HG02973 (cell line): ENCODE results near the gene CDCP1.
"Not testable (repeated sequence)": the region's sequence is repeated elsewhere in the genome, so short reads cannot be mapped to it uniquely, and the experiment has no call there.

Experiments
- ATAC-seq: cut with Tn5 transposase; IDR thresholded peaks from one replicate; pipeline ENCODE4 v1.9.1; 2021; ENCODE audit warnings: moderate library complexity; ENCODE audit not compliant: unreplicated experiment

CDCP1 gene

DNA sequence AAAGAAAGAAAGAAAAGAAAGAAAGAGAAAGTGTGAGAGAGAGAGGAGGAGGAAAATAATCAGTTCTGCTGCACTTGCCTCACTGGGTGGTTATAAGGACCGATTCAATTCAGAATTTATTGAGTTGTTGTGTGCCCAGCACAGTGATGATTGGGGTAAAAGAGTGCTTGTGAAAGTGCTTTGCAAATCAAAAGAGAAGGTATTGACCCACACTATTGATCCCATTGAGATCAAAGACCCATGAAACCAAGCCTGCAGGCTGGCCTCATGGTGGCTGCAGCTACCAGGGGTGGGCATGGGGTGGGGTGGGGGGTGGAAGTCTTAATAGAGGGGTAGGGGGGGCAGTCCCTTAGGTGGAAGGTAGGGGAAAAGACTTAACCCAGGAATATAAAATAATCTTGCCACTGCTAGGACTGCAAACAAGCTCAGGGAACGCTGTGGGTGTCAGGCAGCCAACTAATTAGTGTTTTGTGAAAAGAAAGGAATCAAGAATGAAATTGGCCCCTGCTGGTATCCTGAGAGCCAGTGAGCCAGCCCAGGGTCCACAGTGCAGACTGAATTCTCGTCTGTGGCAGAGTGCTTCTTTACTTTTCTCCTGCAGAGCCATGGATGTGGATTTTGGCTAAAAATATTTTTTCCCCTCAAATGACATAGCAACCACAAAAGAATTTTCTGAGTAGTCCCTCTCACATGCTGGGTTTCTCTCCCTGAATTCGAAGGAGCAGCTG is 85.8 kb downstream of the CDCP1 start:
- ATAC-seq, result no peak

DNA sequence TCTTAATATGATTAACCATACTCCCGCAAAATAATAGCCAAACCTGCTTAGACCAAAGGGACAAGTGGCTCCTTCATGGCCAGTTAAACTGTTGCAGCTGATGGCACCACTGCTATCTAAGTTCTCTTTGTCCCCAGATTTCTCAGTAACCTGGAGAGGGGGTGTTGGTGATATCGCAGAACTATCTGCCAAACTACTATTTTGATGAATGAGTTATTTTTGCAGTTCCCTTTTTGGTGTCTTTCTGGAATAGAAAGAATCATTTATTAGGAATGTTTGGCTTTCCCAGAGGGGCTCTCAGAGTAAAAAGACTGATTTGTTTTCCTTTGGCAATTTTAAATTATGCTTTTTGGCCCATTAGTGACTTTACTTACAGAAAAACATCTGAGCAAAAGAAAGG is 87.0 kb downstream of the CDCP1 start:
- no peak for ATAC-seq

DNA sequence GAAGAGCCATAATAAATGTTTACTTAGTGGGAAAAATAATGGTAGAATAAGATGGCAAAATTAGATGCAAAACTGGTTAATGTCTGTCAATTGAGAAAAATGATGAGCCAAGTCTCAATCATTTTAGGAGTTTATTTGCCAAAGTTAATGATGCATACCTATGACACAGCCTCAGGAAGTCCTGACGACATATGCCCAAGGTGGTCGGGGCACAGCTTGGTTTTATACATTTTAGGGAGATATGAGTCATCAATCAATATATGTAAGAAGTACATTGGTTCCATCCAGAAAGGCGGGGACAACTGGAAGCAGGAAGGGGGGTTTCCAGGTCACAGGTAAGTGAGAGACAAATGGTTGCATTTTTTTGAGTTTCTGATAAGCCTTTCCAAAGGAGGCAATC is 88.6 kb downstream of the CDCP1 start:
- no peak for ATAC-seq

DNA sequence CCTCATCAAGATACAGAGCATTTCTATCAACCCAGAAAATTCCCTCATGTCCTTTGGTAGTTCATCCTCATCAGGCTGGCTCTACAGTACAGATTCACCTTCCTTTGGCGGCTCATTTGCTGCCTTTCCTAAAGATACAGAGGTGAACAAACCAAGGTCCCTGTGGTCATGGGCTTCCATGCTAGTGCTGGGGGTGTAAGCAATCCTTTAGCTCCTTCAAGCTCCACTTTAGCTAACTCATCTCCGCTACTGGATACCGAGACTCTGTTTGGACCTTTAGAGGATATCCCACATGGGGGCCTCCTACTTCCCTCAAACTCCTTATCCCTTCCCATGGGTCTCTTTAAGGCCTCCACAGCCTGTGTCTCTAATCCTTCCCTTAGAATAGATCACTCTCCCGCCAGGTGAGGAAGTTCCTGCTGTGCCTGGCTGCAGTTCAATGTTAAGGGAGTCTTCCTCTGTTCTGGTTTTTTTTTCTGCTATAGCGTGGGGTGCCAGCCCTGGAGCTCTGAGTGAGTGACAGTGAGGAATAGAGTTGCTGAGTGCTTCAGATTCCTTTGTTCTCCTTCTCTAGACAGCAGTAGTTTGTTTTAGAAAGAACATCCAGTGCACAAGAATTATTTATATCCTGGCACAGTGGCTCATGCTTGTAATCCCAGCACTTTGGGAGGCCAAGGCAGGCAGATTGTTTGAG is 89.4 kb downstream of the CDCP1 start:
- ATAC-seq, result no peak

DNA sequence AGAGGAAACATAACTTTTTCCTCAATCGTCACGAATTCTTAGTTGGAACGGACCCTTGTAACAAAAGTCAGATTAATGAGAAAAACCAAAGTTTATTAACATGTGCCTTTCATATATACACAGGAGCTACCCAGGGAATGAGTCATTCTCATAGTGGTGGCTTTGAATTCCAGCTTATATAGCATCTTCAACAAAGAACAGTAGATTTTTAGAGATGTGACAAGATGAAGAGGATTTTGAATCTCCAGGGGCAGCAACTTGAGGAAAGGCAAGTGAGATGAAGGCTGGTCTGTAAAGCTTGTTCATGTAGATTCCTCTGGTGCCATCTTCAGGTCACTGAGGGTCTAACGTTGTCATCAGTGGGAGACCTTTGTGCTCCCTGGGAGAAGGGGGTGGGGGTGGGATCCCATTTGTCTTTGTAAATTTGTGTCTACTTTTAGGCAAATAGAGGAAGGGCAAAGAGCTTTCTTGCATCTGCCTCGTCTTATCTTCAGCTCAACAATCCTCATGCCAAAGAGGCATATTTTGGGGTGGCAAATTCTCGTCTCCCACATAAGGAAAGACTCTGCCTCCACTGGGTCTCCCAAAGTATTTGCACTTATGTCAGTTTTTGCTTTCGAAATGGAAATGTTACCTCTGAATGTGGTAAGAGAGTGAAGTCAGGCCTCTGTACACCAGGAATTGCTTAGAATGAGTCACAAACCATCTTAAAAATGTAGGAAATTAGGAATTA is 90.6 kb downstream of the CDCP1 start:
- no peak for ATAC-seq

DNA sequence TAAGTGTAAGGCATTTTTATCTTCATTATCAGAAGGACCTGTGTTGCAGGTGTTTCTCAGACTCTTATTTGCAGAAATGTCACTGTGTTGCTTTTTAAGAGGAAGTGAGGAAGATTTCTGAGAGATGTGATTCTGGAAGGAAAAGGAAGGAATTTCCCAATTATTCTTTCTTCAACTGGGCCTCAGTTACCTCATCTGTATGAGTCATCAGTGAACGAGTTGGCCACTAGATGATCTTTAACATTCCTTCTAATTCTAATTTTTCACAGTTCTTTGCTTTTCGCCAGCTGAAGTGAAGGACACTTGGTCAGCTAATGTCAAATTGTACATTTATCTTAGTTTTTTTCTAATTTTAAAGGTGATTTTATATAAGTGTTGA is 91.2 kb downstream of the CDCP1 start:
- no peak for ATAC-seq

DNA sequence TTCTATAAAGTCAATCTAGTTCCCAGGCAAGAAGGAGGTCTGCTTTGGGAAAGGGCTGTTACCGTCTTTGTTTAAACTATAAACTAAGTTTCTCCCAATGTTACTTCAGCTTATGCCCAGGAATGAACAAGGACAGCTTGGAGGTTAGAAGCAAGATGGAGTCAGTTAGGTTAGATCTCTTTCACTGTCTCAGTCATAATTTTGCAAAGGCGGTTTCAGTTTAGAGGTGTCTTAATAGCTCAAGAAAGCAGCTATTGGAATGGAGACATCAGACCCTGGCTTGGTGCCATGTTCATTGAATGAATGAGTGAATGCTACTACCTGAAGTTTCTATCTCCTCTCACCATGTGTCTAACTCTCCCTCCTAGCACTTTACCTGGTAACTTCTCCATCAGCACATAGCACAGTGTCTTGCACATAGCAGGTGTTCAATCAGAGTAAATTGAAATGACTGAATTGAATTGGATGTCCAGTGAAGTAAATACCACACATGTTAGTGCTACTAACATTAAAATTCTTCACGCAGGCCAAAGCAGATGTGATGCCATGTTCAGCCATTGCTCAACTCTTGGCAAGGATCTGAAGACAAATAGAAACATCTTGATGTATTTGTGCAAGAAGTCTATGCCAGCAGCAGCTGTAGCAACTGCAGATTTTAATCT is 91.9 kb downstream of the CDCP1 start:
- ATAC-seq, result no peak

DNA sequence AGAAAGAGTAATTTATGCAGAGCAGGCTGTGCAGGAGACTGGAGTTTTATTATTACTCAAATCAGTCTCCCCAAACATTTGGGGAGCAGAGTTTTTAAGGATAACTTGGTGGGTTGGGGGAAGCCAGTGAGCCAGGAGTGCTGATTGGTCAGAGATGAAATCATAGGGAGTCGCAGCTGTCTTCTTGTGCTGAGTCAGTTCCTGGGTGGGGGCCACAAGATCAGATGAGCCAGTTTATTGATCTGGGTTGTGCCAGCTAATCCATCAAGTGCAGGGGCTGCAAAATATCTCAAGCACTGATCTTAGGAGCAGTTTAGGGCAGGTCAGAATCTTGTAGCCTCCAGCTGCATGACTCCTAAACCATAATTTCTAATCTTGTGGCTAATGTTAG is 92.4 kb downstream of the CDCP1 start:
- not testable (repeated sequence) for ATAC-seq

DNA sequence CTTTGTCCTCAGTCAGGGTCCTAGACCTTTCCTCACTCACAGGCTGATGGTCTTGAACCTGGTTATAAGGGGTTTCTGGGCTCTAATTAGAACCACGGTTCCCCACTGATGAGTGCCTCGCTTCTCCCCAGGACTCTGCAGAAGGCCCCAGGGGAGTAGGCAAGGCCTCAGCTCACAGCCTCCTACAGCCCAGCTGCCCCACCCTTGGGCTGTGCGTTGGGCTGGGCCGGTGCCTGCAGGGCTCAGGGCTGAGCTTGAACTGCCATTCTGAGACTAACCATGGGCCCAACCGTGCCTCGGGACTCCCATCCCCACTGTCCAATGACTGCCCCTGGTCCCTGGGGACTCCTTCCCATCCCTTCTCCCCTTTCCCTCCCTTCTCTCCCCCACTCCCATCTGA is 94.5 kb downstream of the CDCP1 start:
- ATAC-seq, result no peak

DNA sequence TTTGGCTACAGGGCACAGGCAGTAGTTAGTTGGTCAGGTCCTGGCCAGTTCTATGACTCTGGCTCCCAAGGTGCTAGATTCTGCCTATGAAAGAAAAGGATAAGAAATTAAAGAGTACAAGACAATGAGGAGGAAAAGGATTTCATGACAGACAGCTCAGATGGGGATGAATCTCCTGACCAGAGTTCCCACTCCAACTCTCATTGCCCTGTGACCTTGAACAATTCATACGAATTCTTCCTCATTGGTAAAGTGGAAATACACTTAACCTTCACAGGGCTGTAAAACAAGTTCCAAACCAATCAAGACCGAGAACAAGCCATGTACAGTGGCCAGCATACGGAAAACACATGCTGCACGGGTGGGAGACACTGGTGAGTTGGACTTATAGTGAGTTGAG is 96.4 kb downstream of the CDCP1 start:
- ATAC-seq, result no peak

DNA sequence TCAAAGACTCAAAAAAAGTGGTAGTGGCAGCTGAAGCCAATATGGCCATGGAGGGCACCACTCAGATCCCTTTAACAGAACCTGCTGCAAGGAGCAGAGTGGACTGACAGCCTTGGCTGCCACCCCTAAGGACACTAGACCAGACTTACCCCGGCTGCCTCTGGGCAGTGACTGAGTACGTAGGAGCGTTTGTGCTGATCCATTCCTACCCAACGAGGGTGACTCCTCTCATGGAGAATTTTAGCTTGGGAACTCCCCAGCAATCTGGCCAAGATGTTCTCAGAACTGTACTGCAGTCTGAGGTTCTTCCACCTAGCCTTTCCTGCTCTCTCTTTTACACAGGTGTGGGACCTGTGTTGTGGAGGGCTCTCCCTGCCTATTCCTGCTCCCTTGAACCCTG is 97.9 kb downstream of the CDCP1 start:
- ATAC-seq, result no peak

DNA sequence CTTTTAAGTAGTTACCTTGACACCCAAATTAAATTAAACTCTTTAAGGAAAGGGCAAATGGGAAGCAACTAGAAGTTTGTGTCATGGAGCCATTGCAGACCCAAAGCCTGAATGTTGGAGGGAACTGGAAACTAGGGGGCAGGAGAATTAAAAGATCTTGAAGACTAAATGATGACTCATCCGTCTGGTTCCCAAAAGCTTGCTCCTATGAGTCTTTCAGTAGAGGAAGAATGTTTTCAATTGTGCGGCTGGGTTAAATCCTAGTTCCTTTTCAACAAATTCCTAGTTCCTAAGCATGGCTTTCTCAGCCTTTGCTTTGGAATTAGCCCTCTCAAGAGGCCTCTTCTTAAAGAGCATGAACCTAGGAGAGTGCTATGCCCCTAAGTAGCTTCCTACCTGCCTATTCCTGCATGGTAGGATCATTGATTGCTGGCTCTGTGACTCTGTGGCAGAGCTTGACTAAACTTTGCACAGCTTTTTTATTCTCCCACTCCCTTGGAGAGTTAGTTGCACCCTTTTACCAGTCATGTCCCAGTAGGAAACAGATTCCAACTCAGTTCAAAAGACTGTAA is 102.4 kb downstream of the CDCP1 start:
- ATAC-seq, result no peak

DNA sequence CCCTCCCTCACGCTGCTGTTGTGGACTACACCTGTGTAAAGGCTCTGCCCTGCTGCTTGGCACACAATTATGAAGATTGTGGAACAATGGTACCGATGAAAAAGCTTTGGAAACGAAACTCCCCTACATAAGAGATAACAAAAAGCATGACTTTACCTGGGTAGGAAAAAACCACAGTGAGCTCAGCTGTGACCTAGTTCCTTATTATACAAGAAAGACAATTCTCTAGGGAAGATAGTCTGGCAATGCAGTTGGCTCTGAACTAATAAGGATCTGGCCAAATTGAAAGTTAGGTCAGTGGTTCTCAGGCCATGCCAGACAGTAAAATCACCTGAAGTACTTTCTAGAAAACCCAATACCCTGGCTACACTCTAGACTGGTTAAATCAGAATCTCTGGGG is 104.0 kb downstream of the CDCP1 start:
- ATAC-seq, result no peak

DNA sequence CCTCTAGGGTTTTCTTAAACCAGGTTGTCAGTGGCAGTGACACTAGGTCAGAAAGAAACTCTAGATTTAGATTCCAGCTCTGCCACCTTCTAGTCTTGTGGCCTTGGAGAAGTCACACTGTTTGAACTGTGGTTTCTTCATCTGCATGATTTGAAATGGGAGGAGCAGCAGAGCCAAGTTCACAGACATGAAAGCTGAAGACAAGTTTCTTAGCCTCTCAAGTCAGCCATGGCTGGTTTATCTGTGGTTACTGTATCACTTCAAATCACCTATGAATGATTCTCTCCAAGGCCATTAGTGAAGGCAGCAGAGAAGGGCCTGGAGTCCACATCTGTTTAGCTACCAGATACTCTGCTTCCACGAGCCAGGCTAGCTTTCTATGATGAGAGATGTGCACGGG is 104.5 kb downstream of the CDCP1 start:
- no peak for ATAC-seq

DNA sequence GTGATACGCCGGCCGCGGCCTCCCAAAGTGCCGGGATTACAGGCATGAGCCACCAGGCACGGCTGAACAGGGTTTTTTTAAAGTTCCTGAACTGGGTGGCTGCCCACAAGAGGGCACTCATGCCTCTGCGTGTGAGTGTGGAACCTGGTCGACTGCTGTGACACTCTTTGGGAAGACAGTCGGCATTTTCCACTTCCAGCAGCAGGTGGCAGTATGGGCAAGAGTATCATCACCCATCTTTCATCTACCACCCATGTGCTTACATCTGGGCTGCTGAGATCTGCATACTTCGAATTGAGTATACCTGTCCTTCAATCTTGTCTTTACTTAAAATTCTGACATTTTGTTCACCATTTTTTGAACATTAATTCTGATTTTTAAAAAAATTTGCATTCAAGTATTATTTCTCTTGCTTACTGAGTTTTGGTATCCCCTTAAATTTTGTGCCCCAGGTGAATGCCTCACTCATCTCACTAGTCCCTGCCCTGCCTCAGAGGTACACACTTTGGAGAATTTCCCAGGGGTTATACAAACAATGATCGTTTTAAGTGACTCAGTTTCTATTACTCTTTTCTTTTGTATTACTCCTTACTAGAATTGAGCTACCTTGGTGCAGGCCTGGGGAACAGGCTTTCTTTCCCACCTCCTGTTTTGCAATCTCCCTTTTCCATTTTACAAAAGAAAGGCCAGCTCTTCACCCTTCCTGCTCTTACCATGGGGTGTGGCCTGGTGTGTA is 108.3 kb downstream of the CDCP1 start:
- no peak for ATAC-seq

DNA sequence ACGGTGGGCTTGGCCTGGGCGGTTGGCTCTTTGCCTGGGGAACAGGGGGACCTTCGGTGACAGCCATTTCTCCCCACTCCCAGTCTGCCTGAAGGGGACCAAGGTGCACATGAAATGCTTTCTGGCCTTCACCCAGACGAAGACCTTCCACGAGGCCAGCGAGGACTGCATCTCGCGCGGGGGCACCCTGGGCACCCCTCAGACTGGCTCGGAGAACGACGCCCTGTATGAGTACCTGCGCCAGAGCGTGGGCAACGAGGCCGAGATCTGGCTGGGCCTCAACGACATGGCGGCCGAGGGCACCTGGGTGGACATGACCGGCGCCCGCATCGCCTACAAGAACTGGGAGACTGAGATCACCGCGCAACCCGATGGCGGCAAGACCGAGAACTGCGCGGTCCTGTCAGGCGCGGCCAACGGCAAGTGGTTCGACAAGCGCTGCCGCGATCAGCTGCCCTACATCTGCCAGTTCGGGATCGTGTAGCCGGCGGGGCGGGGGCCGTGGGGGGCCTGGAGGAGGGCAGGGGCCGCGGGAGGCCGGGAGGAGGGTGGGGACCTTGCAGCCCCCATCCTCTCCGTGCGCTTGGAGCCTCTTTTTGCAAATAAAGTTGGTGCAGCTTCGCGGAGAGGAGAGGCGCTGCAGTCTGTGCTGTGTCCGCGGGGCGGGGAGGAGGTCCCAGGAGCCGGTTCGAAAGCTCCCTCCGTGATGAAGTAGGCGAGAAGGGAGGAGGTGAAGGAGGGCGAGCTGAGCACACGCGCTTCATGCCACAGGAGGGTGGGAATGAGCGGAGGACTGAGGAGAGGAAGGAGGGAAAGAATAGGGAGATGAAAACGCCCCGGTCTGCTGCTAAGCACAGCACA is 110.5 kb downstream of the CDCP1 start:
- ATAC-seq, result no peak

DNA sequence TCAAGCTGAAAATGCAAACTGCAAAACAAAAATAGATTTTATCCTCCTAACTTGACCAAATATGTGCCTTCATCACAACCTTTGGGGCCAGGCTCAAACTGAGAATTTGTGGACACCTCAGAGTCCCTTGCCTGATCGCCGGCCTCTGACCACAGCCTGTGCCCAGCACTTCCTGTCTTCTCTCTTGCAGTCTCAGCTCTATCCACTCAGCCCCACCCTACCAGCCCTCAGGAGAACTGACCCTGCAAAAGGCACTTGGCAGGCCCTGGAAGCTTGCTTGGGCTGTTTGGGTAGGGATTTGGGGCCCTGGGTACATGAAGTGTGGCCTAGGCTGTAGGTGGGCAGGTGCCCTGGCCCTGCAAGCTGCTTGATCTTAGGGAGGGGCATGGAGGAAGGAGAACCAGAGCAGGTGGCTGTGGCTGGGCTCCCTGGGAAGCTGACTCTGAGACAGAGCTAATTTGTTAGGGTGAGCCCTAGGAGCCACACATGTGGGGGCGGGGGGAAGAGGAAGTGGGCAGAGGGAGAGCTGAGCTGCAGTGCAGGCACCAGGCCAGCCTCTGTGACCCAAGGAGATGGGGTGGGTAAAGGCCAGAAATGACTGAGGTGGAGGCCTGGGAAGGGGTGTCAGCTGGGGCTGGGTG is 111.4 kb downstream of the CDCP1 start:
- no peak for ATAC-seq

DNA sequence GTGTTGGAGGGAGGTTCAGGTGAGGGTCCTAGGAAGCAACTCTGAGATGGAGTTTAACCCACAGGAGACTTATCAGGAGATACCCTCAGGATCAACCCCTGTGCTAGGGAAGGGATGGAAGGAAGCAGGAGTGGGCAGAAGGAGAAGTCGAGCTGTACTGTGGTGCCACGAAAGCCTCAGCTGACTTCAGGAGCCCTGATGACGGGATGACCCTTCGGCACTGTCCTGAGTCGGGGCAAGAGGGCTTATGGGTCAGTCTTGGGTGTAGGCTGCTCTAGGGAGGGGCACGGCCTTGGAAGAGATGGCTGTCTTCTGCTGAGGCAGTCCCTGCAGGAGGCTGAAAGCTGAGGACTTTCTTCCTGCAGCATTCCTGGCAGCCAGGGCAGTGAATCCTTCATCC is 112.4 kb downstream of the CDCP1 start:
- no peak for ATAC-seq
